HepG2 (cell line): Measurements from ENCODE around the gene MBD2. TPM values are rescaled to one million over a fixed set of nuclear protein-coding genes. Genes with fewer than 3 reads are reported as not detected.

Experiments
- BHLHE40 ChIP-seq: IDR thresholded peaks from 2 replicates; pipeline ENCODE4 v1.6.1; 2011; ENCODE audit warnings: low read length, improper control_type of control experiment
- FOXJ3 ChIP-seq: sonication (generic); formaldehyde crosslinking; IDR thresholded peaks from 2 replicates; pipeline ENCODE4 v1.4.0; 2020; ENCODE audit warnings: missing genetic modification reagents, mild to moderate bottlenecking, borderline replicate concordance
- GABPA ChIP-seq, 2 experiments: IDR thresholded peaks; 2 replicates each; pipeline ENCODE4 v1.6.1; 2011 to 2016; ENCODE audit warnings: low read depth in 2 of 2, low read length in 1 of 2, missing biosample characterization in 1 of 2, missing genetic modification characterization in 1 of 2
- MLLT10 ChIP-seq: sonication (generic); formaldehyde crosslinking; IDR thresholded peaks from 2 replicates; pipeline ENCODE4 v1.4.0; 2020; ENCODE audit warnings: missing genetic modification reagents
- SMAD1 ChIP-seq: sonication (generic); formaldehyde crosslinking; IDR thresholded peaks from 2 replicates; pipeline ENCODE4 v1.4.0; 2020; ENCODE audit warnings: missing genetic modification reagents, low read depth, mild to moderate bottlenecking, borderline replicate concordance
- ZNF207 ChIP-seq: fragments of 450-650 bp; IDR thresholded peaks from 2 replicates; pipeline ENCODE4 v1.6.1; 2016; ENCODE audit warnings: antibody characterized with exemption, borderline replicate concordance
- ZNF224 ChIP-seq: sonication (generic); formaldehyde crosslinking; IDR thresholded peaks from 2 replicates; pipeline ENCODE4 v1.5.0; 2020; ENCODE audit warnings: mild to moderate bottlenecking, missing genetic modification reagents
- ZNF230 ChIP-seq: sonication (generic); formaldehyde crosslinking; IDR thresholded peaks from 2 replicates; pipeline ENCODE4 v1.4.0; 2020; ENCODE audit warnings: mild to moderate bottlenecking, missing genetic modification reagents
- ZNF570 ChIP-seq: sonication (generic); formaldehyde crosslinking; IDR thresholded peaks from 2 replicates; pipeline ENCODE4 v1.4.0; 2020; ENCODE audit warnings: mild to moderate bottlenecking, missing genetic modification reagents, borderline replicate concordance
- ZNF614 ChIP-seq: IDR thresholded peaks from 2 replicates; pipeline ENCODE4 v1.6.1; 2018; ENCODE audit warnings: missing biosample characterization, missing genetic modification reagents, inconsistent platforms, borderline replicate concordance
- polyA plus RNA-seq, 8 experiments: library from polyadenylated mRNA; depleted of rRNA in 3 of 8; stranded (reverse) in 7 of 8; unstranded in 1 of 8; fragments of >200 nt; fragmentation: Illumina TruSeq in 4 of 8; extraction: Trizol in 4 of 8; gene quantifications; 2 replicates each; pipeline versions ENCODE4 v1.2.1 to v1.2.3, GENCODE V29; 2011 to 2016; ENCODE audit warnings: low read depth in 4 of 8, missing spikeins in 1 of 8, mixed read lengths in 1 of 8; ENCODE audit not compliant: insufficient read depth in 1 of 8
- total RNA-seq, 5 experiments: library from RNA; depleted of rRNA; stranded (reverse); fragments of >200 nt; fragmentation: Illumina TruSeq; extraction: Trizol; gene quantifications; 2 replicates each; pipeline ENCODE4 v1.2.3, GENCODE V29; 2016; ENCODE audit warnings: low read depth in 1 of 5
- TF ChIP-seq, protein P1 (sequence below): sonication (generic); formaldehyde crosslinking; IDR thresholded peaks from 2 replicates; pipeline ENCODE4 v1.4.0; 2020; ENCODE audit warnings: mild to moderate bottlenecking, missing genetic modification reagents
- TF ChIP-seq, protein P2 (sequence below): sonication (generic); formaldehyde crosslinking; IDR thresholded peaks from 2 replicates; pipeline ENCODE4 v1.5.0; 2020; ENCODE audit warnings: mild to moderate bottlenecking, missing genetic modification reagents, moderate library complexity
- TF ChIP-seq, protein P3 (sequence below): IDR thresholded peaks from 2 replicates; pipeline ENCODE4 v1.6.1; 2016; ENCODE audit warnings: mild to moderate bottlenecking
- TF ChIP-seq, protein P4 (sequence below): sonication (generic); formaldehyde crosslinking; IDR thresholded peaks from 2 replicates; pipeline ENCODE4 v1.4.0; 2020; ENCODE audit warnings: low read depth, mild to moderate bottlenecking, missing genetic modification reagents
- TF ChIP-seq, protein P5 (sequence below): sonication (generic); formaldehyde crosslinking; IDR thresholded peaks from 2 replicates; pipeline ENCODE4 v1.8.1; 2023; ENCODE audit warnings: missing genetic modification reagents, inconsistent platforms, borderline replicate concordance
- TF ChIP-seq, protein P6 (sequence below): sonication (generic); formaldehyde crosslinking; IDR thresholded peaks from 2 replicates; pipeline ENCODE4 v1.5.0; 2020; ENCODE audit warnings: missing genetic modification reagents, mild to moderate bottlenecking, borderline replicate concordance

Gene MBD2
- total and polyA plus RNA-seq, 2 of the 13 experiments (the other 11 are each of a cell fraction or from before 2014, with no cell fraction given): 19.1 to 38.5 TPM

DNA sequence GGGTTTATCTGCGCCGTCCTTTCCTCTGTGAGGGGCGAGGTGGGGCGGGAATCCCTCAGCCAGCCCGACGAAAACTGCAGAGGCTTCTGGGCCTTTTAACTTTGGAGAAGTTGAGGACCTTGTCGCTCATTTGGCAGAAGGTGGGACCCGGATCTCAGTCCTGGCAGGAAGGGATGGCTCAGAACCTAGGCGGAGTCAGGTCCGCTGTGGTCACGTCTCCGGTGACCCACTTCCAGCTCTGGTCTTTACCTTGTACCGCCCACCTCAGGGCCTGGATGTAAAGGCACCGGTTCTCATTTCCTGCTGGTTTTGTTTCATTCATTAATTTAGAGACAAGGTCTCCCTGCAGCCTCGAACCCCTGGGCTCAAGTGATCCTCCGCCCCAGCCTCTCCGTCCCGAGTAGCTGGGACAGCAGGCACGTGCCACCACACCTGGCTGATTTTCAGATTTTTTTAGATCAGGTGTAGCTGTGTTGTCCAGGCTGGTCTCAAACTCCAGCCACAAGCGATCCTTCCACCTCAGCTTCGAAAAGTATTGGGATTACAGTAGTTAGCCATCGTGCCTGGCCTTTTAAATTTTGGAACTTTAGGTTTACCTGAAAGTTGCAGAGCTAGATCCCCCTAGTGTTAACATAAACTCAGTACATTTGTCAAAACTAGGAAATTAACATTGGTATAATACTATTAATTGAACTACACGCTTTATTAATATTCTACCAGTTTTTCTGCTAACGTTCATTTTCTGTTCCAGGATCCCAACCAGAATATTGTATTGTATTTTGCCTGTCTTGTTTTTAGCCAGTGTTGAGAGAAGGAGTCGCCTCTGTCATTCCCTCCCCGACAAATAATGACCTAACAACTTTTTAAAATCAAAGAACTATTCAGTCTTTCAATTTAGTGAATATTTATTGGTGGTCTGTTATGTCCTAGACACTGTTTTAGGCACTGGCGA lies 45.7 kb upstream of the MBD2 start (continued):
- TF ChIP-seq, protein P1, sequence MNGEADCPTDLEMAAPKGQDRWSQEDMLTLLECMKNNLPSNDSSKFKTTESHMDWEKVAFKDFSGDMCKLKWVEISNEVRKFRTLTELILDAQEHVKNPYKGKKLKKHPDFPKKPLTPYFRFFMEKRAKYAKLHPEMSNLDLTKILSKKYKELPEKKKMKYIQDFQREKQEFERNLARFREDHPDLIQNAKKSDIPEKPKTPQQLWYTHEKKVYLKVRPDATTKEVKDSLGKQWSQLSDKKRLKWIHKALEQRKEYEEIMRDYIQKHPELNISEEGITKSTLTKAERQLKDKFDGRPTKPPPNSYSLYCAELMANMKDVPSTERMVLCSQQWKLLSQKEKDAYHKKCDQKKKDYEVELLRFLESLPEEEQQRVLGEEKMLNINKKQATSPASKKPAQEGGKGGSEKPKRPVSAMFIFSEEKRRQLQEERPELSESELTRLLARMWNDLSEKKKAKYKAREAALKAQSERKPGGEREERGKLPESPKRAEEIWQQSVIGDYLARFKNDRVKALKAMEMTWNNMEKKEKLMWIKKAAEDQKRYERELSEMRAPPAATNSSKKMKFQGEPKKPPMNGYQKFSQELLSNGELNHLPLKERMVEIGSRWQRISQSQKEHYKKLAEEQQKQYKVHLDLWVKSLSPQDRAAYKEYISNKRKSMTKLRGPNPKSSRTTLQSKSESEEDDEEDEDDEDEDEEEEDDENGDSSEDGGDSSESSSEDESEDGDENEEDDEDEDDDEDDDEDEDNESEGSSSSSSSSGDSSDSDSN (CRISPR knock-in tag): peak; percentile 17; the same call in 1 of the 2 replicates
- TF ChIP-seq, protein P2, sequence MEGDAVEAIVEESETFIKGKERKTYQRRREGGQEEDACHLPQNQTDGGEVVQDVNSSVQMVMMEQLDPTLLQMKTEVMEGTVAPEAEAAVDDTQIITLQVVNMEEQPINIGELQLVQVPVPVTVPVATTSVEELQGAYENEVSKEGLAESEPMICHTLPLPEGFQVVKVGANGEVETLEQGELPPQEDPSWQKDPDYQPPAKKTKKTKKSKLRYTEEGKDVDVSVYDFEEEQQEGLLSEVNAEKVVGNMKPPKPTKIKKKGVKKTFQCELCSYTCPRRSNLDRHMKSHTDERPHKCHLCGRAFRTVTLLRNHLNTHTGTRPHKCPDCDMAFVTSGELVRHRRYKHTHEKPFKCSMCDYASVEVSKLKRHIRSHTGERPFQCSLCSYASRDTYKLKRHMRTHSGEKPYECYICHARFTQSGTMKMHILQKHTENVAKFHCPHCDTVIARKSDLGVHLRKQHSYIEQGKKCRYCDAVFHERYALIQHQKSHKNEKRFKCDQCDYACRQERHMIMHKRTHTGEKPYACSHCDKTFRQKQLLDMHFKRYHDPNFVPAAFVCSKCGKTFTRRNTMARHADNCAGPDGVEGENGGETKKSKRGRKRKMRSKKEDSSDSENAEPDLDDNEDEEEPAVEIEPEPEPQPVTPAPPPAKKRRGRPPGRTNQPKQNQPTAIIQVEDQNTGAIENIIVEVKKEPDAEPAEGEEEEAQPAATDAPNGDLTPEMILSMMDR: peak; percentile 61
- TF ChIP-seq BHLHE40 (peak; percentile 77), ZNF570 (CRISPR knock-in tag) (0 out of 2 replicates have a peak, but pooled peaks have one; percentile 32), ZNF224 (0 out of 2 replicates have a peak, but pooled peaks have one; percentile 52), ZNF207 (no peak), ZNF614 (CRISPR knock-in tag) (0 out of 2 replicates have a peak, but pooled peaks have one; percentile 23), ZNF230 (CRISPR knock-in tag) (0 out of 2 replicates have a peak, but pooled peaks have one; percentile 23), MLLT10 (CRISPR knock-in tag) (no peak), GABPA (IDR thresholded peaks at IDR 0.05; ENCODE audit: low read depth, low read length) (peak; percentile 35), GABPA (CRISPR knock-in tag; IDR thresholded peaks at IDR 0.05; ENCODE audit: low read depth) (peak; percentile 41; the same call in 1 of the 2 replicates), FOXJ3 (CRISPR knock-in tag) (0 out of 2 replicates have a peak, but pooled peaks have one; percentile 22), SMAD1 (CRISPR knock-in tag) (peak; percentile 31; the same call in 1 of the 2 replicates)
- TF ChIP-seq, protein P3, sequence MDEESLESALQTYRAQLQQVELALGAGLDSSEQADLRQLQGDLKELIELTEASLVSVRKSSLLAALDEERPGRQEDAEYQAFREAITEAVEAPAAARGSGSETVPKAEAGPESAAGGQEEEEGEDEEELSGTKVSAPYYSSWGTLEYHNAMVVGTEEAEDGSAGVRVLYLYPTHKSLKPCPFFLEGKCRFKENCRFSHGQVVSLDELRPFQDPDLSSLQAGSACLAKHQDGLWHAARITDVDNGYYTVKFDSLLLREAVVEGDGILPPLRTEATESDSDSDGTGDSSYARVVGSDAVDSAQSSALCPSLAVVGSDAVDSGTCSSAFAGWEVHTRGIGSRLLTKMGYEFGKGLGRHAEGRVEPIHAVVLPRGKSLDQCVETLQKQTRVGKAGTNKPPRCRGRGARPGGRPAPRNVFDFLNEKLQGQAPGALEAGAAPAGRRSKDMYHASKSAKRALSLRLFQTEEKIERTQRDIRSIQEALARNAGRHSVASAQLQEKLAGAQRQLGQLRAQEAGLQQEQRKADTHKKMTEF (CRISPR knock-in tag): peak; percentile 24; the same call in 1 of the 2 replicates
- TF ChIP-seq, protein P4, sequence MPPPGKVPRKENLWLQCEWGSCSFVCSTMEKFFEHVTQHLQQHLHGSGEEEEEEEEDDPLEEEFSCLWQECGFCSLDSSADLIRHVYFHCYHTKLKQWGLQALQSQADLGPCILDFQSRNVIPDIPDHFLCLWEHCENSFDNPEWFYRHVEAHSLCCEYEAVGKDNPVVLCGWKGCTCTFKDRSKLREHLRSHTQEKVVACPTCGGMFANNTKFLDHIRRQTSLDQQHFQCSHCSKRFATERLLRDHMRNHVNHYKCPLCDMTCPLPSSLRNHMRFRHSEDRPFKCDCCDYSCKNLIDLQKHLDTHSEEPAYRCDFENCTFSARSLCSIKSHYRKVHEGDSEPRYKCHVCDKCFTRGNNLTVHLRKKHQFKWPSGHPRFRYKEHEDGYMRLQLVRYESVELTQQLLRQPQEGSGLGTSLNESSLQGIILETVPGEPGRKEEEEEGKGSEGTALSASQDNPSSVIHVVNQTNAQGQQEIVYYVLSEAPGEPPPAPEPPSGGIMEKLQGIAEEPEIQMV: no peak
- TF ChIP-seq, protein P5, sequence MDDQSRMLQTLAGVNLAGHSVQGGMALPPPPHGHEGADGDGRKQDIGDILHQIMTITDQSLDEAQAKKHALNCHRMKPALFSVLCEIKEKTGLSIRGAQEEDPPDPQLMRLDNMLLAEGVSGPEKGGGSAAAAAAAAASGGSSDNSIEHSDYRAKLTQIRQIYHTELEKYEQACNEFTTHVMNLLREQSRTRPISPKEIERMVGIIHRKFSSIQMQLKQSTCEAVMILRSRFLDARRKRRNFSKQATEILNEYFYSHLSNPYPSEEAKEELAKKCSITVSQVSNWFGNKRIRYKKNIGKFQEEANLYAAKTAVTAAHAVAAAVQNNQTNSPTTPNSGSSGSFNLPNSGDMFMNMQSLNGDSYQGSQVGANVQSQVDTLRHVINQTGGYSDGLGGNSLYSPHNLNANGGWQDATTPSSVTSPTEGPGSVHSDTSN (CRISPR knock-in tag): 0 out of 2 replicates have a peak, but pooled peaks have one; percentile 35
- TF ChIP-seq, protein P6, sequence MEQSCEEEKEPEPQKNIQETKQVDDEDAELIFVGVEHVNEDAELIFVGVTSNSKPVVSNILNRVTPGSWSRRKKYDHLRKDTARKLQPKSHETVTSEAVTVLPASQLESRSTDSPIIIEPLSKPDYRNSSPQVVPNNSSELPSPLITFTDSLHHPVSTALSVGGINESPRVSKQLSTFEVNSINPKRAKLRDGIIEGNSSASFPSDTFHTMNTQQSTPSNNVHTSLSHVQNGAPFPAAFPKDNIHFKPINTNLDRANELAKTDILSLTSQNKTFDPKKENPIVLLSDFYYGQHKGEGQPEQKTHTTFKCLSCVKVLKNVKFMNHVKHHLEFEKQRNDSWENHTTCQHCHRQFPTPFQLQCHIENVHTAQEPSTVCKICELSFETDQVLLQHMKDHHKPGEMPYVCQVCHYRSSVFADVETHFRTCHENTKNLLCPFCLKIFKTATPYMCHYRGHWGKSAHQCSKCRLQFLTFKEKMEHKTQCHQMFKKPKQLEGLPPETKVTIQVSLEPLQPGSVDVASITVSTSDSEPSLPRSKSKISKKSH (CRISPR knock-in tag): no peak; the same call in 1 of the 2 replicates
